HEK293 (cell line): ENCODE results near the gene NPAS2.

Experiments
- CTCF ChIA-PET: fragments of 350-600 bp; formaldehyde crosslinking; extraction: SDS; loops from one replicate; lab custom pipeline; 2021; ENCODE audit warnings: antibody characterized with exemption; lab: Yijun Ruan, JAX
- POLR2A ChIA-PET: fragments of 300-600 bp; formaldehyde crosslinking; extraction: SDS; loops from one replicate; lab custom pipeline; 2020; ENCODE audit warnings: antibody characterized with exemption, inconsistent platforms; lab: Yijun Ruan, JAX
- H3K27ac ChIP-seq: fragments of 200-500 bp; sonication (Bioruptor generic); 2 replicates; pipeline ENCODE4 v1.5.1; 2014; ENCODE audit warnings: low read depth, low read length, control low read depth, inconsistent platforms; ENCODE audit errors: extremely low read depth
- H3K36me3 ChIP-seq, 2 experiments: fragments of 200-500 bp in 1 of 2; sonication (Bioruptor generic) in 1 of 2; 1 replicate in 1 of 2; 2 replicates in 1 of 2; pipeline ENCODE4 v1.5.1; 2014 to 2017; ENCODE audit warnings: inconsistent platforms in 2 of 2, low read length in 2 of 2; ENCODE audit not compliant: control insufficient read depth in 2 of 2, insufficient read depth in 1 of 2
- H3K4me1 ChIP-seq: fragments of 200-500 bp; sonication (Bioruptor generic); 2 replicates; pipeline ENCODE4 v1.5.1; 2014; ENCODE audit warnings: mild to moderate bottlenecking, low read length, inconsistent platforms; ENCODE audit not compliant: control insufficient read depth, insufficient read depth
- H3K4me3 ChIP-seq: 2 replicates; pipeline ENCODE4 v1.5.1; 2011; ENCODE audit warnings: low read depth, mild to moderate bottlenecking, control low read depth, low read length, moderate library complexity
- H3K9me3 ChIP-seq: fragments of 200-500 bp; sonication (Bioruptor generic); 2 replicates; pipeline ENCODE4 v1.5.1; 2014; ENCODE audit warnings: low read depth, low read length, inconsistent platforms; ENCODE audit not compliant: control insufficient read depth, insufficient read depth
- KLF9 ChIP-seq: fragments of 450-650 bp; formaldehyde crosslinking; IDR thresholded peaks from 2 replicates; pipeline ENCODE4 v1.5.1; 2016; ENCODE audit warnings: missing biosample characterization, missing genetic modification characterization, low read depth
- OSR2 ChIP-seq: fragments of 450-650 bp; formaldehyde crosslinking; IDR thresholded peaks from 2 replicates; pipeline ENCODE4 v1.5.1; 2016; ENCODE audit warnings: missing biosample characterization, missing genetic modification characterization
- REPIN1 ChIP-seq: fragments of 450-650 bp; formaldehyde crosslinking; IDR thresholded peaks from 2 replicates; pipeline ENCODE4 v1.5.1; 2017; ENCODE audit warnings: missing biosample characterization, missing genetic modification characterization, low read depth
- ZBTB11 ChIP-seq: fragments of 450-650 bp; formaldehyde crosslinking; conservative IDR thresholded peaks from 2 replicates; pipeline ENCODE4 v1.5.1; 2016; ENCODE audit warnings: low read depth, missing biosample characterization, missing genetic modification characterization
- ZBTB21 ChIP-seq: fragments of 450-650 bp; formaldehyde crosslinking; IDR thresholded peaks from 2 replicates; pipeline ENCODE4 v1.5.1; 2017; ENCODE audit warnings: missing biosample characterization, missing genetic modification characterization
- ZBTB26 ChIP-seq: fragments of 450-650 bp; formaldehyde crosslinking; optimal IDR thresholded peaks from 2 replicates; pipeline ENCODE3; 2016; ENCODE audit warnings: missing biosample characterization, mild to moderate bottlenecking, missing genetic modification characterization
- ZBTB49 ChIP-seq: fragments of 450-650 bp; formaldehyde crosslinking; IDR thresholded peaks from 2 replicates; pipeline ENCODE4 v1.5.1; 2016; ENCODE audit warnings: missing biosample characterization, missing genetic modification characterization, low read depth
- ZFP37 ChIP-seq: fragments of 450-650 bp; formaldehyde crosslinking; IDR thresholded peaks from 2 replicates; pipeline ENCODE4 v1.5.1; 2016; ENCODE audit warnings: missing biosample characterization, missing genetic modification characterization
- ZNF114 ChIP-seq: fragments of 450-650 bp; formaldehyde crosslinking; IDR thresholded peaks from 2 replicates; pipeline ENCODE4 v1.5.0; 2017; ENCODE audit warnings: missing biosample characterization, missing genetic modification characterization
- ZNF138 ChIP-seq: fragments of 450-650 bp; formaldehyde crosslinking; IDR thresholded peaks from 2 replicates; pipeline ENCODE4 v1.5.1; 2016; ENCODE audit warnings: missing biosample characterization, missing genetic modification characterization, borderline replicate concordance
- ZNF16 ChIP-seq: fragments of 450-650 bp; formaldehyde crosslinking; IDR thresholded peaks from 2 replicates; pipeline ENCODE4 v1.5.1; 2016; ENCODE audit warnings: low read depth, missing biosample characterization, missing genetic modification characterization
- ZNF175 ChIP-seq: fragments of 450-650 bp; formaldehyde crosslinking; IDR thresholded peaks from 2 replicates; pipeline ENCODE4 v1.5.1; 2016; ENCODE audit warnings: missing biosample characterization, missing genetic modification characterization
- ZNF184 ChIP-seq: fragments of 450-650 bp; IDR thresholded peaks from 2 replicates; pipeline ENCODE4 v1.5.1; 2018; ENCODE audit warnings: missing biosample characterization, mild to moderate bottlenecking, missing genetic modification characterization
- ZNF19 ChIP-seq: fragments of 450-650 bp; formaldehyde crosslinking; IDR thresholded peaks from 2 replicates; pipeline ENCODE4; 2016; ENCODE audit warnings: missing biosample characterization, missing genetic modification characterization, low read depth
- ZNF221 ChIP-seq: fragments of 450-650 bp; formaldehyde crosslinking; IDR thresholded peaks from 2 replicates; pipeline ENCODE4 v1.5.1; 2017; ENCODE audit warnings: missing biosample characterization, missing genetic modification characterization, borderline replicate concordance
- ZNF23 ChIP-seq: fragments of 450-650 bp; formaldehyde crosslinking; IDR thresholded peaks from 2 replicates; pipeline ENCODE4 v1.5.1; 2016; ENCODE audit warnings: missing biosample characterization, missing genetic modification characterization, borderline replicate concordance
- ZNF266 ChIP-seq: fragments of 450-650 bp; formaldehyde crosslinking; IDR thresholded peaks from 2 replicates; pipeline ENCODE4 v1.5.1; 2016; ENCODE audit warnings: missing biosample characterization, missing genetic modification characterization, low read depth
- ZNF350 ChIP-seq: fragments of 450-650 bp; formaldehyde crosslinking; IDR thresholded peaks from 2 replicates; pipeline ENCODE4 v1.5.0; 2017; ENCODE audit warnings: missing biosample characterization, mild to moderate bottlenecking, missing genetic modification characterization
- ZNF391 ChIP-seq: fragments of 450-650 bp; formaldehyde crosslinking; IDR thresholded peaks from 2 replicates; pipeline ENCODE4 v1.5.1; 2016; ENCODE audit warnings: low read depth, missing biosample characterization, missing genetic modification characterization, borderline replicate concordance
- ZNF473 ChIP-seq: fragments of 450-650 bp; formaldehyde crosslinking; IDR thresholded peaks from 2 replicates; pipeline ENCODE4 v1.5.1; 2017; ENCODE audit warnings: missing biosample characterization, missing genetic modification characterization
- ZNF529 ChIP-seq: fragments of 450-650 bp; formaldehyde crosslinking; IDR thresholded peaks from 2 replicates; pipeline ENCODE4 v1.5.1; 2017; ENCODE audit warnings: missing genetic modification characterization, missing biosample characterization; ENCODE audit not compliant: insufficient replicate concordance
- ZNF544 ChIP-seq: fragments of 450-650 bp; formaldehyde crosslinking; IDR thresholded peaks from 2 replicates; pipeline ENCODE4 v1.5.0; 2017; ENCODE audit warnings: missing biosample characterization, missing genetic modification characterization
- ZNF626 ChIP-seq: fragments of 450-650 bp; sonication (Bioruptor Pico); formaldehyde crosslinking; IDR thresholded peaks from 2 replicates; pipeline ENCODE4 v1.5.1; 2018; ENCODE audit warnings: missing biosample characterization, missing genetic modification characterization, inconsistent platforms
- ZNF660 ChIP-seq: fragments of 450-650 bp; IDR thresholded peaks from 2 replicates; pipeline ENCODE4 v1.5.1; 2018; ENCODE audit warnings: missing biosample characterization, mild to moderate bottlenecking, missing genetic modification characterization

Gene NPAS2

GRCh38 chr2:101026253-101026701 lies 206.3 kb downstream of the NPAS2 start:
- CTCF ChIA-PET, result interaction anchor here (0.7 to 2.4 kb wide), 2 partner anchors 14 to 163 kb away, joined by 3 to 9 read pairs; no protein-coding TSS in a partner anchor
- TF ChIP-seq ZNF660 (tag by site-specific recombination), result no peak
- 0 out of 2 replicates have a peak, but pooled peaks have one; percentile 22 for TF ChIP-seq KLF9 (tag by site-specific recombination)
- TF ChIP-seq ZNF350, result no peak
- no peak for TF ChIP-seq ZNF266 (tag by site-specific recombination)
- TF ChIP-seq OSR2 (tag by site-specific recombination), result no peak
- no peak for TF ChIP-seq ZBTB26 (tag by site-specific recombination)
- TF ChIP-seq ZNF626 (tag by site-specific recombination), result no peak
- TF ChIP-seq ZNF114 (tag by site-specific recombination), result no peak
- POLR2A ChIA-PET, result no interaction called here
- Histone ChIP-seq H3K27ac (no peak overlapping the region), H3K4me3 (no peak overlapping the region), H3K36me3 (peaks cover 3 to 48% of the 10 kb centered on the region in 2 experiments; a peak in 2 of 3 replicates), H3K4me1 (no peaks in the 10 kb centered on the region), H3K9me3 (no peaks in the 10 kb centered on the region)

- no peaks in the 10 kb centered on the region for H3K9me3 ChIP-seq
- CTCF ChIA-PET, result interaction anchor here (2.0 to 2.4 kb wide), 2 partner anchors 10 to 14 kb away, joined by 6 to 9 read pairs; no protein-coding TSS in a partner anchor
- TF ChIP-seq ZNF138 (tag by site-specific recombination) (no peak), ZBTB21 (tag by site-specific recombination) (no peak), KLF9 (tag by site-specific recombination) (no peak), ZNF175 (tag by site-specific recombination) (no peak), ZNF184 (no peak), REPIN1 (no peak), ZNF16 (tag by site-specific recombination) (no peak), ZNF391 (tag by site-specific recombination) (no peak), ZNF19 (tag by site-specific recombination) (no peak), ZNF544 (tag by site-specific recombination) (no peak), ZNF473 (tag by site-specific recombination) (no peak), ZBTB49 (tag by site-specific recombination) (no peak), ZBTB11 (tag by site-specific recombination) (no peak), ZNF221 (tag by site-specific recombination) (no peak), ZNF23 (tag by site-specific recombination) (no peak), ZNF529 (tag by site-specific recombination) (no peak), ZFP37 (tag by site-specific recombination) (no peak)
- POLR2A ChIA-PET, result no interaction called here
- H3K36me3 ChIP-seq, result peaks cover 3 to 42% of the 10 kb centered on the region in 2 experiments; a peak in 2 of 3 replicates
- H3K4me3 ChIP-seq, result no peak overlapping the region
- H3K4me1 ChIP-seq, result no peaks in the 10 kb centered on the region
- no peak overlapping the region for H3K27ac ChIP-seq
These were observed 207.1 kb downstream of the NPAS2 start for GRCh38 chr2:101026923-101027469.
